Activated CD8-positive, alpha-beta memory T cell treated with anti-CD3 and anti-CD28 coated beads, Interleukin-2, amount 10 ng/mL, durations not matched to agents 7 days and 5 days (primary cell): ENCODE data around the gene NRXN2. TPM values are rescaled to one million over a fixed set of nuclear protein-coding genes. Genes with fewer than 3 reads are reported as not detected.

Source experiments
- ATAC-seq: fragments of 150-1000 bp; cut with Tn5 transposase; one replicate; pipeline ENCODE4 v1.10.0; 2021; ENCODE audit warnings: moderate library complexity
- CTCF ChIA-PET: fragments of 350-600 bp; sonication (Branson Sonifier 250); formaldehyde crosslinking; loops from one replicate; lab custom pipeline; 2021; ENCODE audit warnings: antibody characterized with exemption; lab: Charles Lee
- DNase-seq: peaks from one replicate; pipeline ENCODE4 v3.0.0-alpha.2; 2020
- H3K27ac Mint-ChIP-seq: one replicate; pipeline ENCODE4 v1.8.0; 2021; ENCODE audit warnings: mild to moderate bottlenecking, mixed read lengths
- H3K27me3 Mint-ChIP-seq: one replicate; pipeline ENCODE4 v1.8.0; 2021; ENCODE audit warnings: mixed read lengths
- H3K36me3 Mint-ChIP-seq: one replicate; pipeline ENCODE4 v1.8.0; 2021; ENCODE audit warnings: mild to moderate bottlenecking, mixed read lengths
- H3K4me1 Mint-ChIP-seq: one replicate; pipeline ENCODE4 v1.8.0; 2021; ENCODE audit warnings: mixed read lengths
- H3K4me3 Mint-ChIP-seq: one replicate; pipeline ENCODE4 v1.8.0; 2021; ENCODE audit warnings: mild to moderate bottlenecking, moderate library complexity, mixed read lengths
- H3K9me3 Mint-ChIP-seq: one replicate; pipeline ENCODE4 v1.8.0; 2022; ENCODE audit warnings: low read depth, mixed read lengths
- total RNA-seq, 2 experiments: library from RNA; stranded (reverse); gene quantifications; one replicate each; pipeline ENCODE4 v1.2.3, GENCODE V29; 2021

The NRXN2 gene
- total RNA-seq, 2 experiments from 2014 or later = 0.23 to 0.40 TPM

DNA sequence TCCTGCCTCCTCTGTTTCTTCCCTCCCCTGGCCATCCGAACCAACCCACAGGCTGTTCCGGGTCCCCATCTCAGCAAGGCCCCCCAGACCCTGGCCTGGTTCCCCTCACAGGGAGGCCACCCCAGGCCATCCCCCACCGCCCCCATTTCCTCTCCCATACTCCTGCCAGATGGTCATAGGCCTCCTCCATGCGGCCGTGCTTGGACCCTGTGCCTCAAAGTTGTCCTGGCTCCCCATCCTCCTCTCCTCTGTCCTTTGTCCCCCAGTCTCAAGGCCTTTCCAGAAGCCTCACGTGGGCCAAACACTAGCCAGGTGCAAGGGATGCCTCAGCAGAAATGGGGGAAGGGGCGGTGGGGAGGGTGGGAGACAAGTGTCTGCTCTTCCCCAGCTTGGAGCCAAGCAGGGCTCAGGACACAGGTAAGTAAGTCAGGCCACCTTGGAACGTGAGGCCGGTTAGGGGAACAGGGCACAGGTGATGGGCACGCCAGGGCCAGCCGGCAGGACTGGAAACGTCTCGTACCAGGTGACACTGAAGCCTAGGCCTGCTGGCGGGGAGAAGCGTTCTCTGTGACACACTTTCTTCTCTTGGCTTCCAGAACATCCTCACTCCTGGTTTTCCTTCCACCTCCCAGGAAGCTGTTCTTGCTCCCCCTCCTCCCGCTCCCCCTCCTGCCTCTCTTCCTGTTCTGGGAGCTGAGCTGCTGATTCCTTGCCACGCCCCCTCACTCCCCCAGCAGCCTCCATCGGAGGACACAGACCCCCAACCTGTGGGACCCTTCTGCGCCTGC lies 163.5 kb downstream of the NRXN2 start:
- ATAC-seq = no peak
- CTCF ChIA-PET = interaction anchor here (1.1 kb wide), 1 partner anchor 183 kb away, joined by 3 read pairs; no protein-coding TSS in a partner anchor
- no peaks in the 10 kb centered on the region for H3K27me3 Mint-ChIP-seq

DNA sequence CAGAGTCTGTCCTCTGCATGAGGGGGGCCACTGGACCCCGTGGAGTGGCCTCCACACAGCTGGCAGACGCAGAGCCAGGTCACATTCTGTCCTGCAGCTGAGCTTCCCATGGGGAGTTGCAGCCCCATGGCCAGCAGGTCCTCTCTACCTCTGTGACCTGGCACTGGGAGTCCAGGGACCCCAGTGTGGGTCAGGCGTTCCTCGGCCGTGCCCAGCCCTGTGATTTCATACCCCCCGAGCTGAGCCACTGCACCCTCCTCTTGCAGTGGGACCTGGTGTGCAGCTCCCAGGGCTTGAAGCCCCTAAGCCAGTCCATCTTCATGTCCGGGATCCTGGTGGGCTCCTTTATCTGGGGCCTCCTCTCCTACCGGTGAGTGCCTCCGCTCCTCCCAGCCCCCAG lies 164.1 kb downstream of the NRXN2 start:
- Mint-ChIP-seq H3K27me3 (no peaks in the 10 kb centered on the region), H3K9me3 (no peaks in the 10 kb centered on the region), H3K4me3 (no peak overlapping the region), H3K4me1 (no peaks in the 10 kb centered on the region), H3K36me3 (no peaks in the 10 kb centered on the region), H3K27ac (no peak overlapping the region)
- DNase-seq = no peak
- no peak for ATAC-seq
- CTCF ChIA-PET = interaction anchor here (1.1 kb wide), 1 partner anchor 184 kb away, joined by 3 read pairs; no protein-coding TSS in a partner anchor

More for the DNA sequence above, 163.5 kb downstream of the NRXN2 start:
- DNase-seq = no peak
- no peaks in the 10 kb centered on the region for H3K4me1 Mint-ChIP-seq
- H3K9me3 Mint-ChIP-seq = no peaks in the 10 kb centered on the region
- no peak overlapping the region for H3K4me3 Mint-ChIP-seq
- H3K27ac Mint-ChIP-seq = no peak overlapping the region
- H3K36me3 Mint-ChIP-seq = no peaks in the 10 kb centered on the region

DNA sequence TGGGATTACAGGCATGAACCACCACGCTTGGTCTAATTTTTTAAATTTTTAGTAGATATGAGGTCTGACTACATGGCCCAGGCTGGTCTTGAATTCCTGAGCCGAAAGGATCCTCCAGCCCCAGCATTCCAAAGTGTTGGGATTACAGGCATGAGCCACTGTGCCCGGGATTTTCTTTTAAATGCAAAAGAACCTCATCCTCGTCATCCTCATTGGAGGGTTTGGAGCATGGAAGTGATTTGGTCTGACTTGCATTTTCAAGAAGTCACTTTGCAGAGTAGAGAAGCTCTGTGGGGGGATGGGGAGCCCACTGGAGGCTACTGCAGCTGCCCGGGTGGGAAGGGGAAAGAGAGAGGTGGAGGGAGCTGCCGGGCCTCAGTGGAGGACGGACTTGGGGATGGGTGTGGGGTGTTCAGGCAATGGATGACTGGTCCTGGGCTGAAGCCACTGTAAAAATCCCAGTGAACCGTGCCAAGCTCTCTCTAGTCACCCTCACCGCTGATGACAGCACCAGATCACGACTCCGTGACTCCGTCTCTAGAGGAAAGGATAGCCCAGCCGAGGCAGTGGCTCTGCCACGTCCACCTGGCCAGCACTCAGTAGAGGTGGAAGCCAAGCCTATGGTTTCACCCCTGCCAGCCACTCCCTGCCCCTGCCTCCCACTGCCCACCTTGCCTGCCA lies 164.8 kb downstream of the NRXN2 start:
- CTCF ChIA-PET = interaction anchor here (1.1 kb wide), 1 partner anchor 184 kb away, joined by 3 read pairs; no protein-coding TSS in a partner anchor
- Mint-ChIP-seq H3K4me3 (no peak overlapping the region), H3K36me3 (no peaks in the 10 kb centered on the region)

DNA sequence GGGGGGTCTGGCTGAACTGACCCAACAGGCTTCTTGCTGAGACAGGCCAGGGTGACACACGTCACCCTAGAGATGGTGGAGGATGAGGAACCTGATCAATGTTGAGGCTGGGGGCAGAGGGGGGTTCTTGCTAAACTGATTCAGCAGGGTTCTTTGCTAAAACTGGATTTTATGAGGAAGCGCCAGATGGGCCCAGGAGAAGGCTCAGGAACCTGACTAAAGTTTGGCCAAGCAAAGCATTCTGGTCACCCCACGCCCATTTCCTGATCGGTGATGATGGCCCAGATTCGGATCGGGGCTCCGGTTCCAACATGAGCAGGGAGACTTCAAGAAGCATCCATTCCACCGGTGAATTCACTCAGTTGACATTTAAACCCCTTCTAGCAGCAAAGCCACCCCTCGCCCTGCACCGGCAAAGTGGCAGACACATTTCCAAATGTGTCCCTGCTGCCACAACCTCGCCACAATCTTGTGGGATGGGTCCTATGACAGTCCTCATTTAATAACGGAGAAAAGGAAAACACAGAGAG lies 166.2 kb downstream of the NRXN2 start:
- no peaks in the 10 kb centered on the region for H3K36me3 Mint-ChIP-seq
- no peaks in the 10 kb centered on the region for H3K27me3 Mint-ChIP-seq
- H3K4me3 Mint-ChIP-seq = no peak overlapping the region
- no peaks in the 10 kb centered on the region for H3K9me3 Mint-ChIP-seq
- no peak overlapping the region for H3K27ac Mint-ChIP-seq
- ATAC-seq (no peak), DNase-seq (no peak)
- H3K4me1 Mint-ChIP-seq = no peaks in the 10 kb centered on the region
- CTCF ChIA-PET = no interaction called here

More for the DNA sequence above, 164.8 kb downstream of the NRXN2 start:
- no peak for DNase-seq
- ATAC-seq = no peak
- no peaks in the 10 kb centered on the region for H3K9me3 Mint-ChIP-seq
- H3K27ac Mint-ChIP-seq = no peak overlapping the region
- H3K4me1 Mint-ChIP-seq = no peaks in the 10 kb centered on the region
- H3K27me3 Mint-ChIP-seq = no peaks in the 10 kb centered on the region

Other genes starting within 250 kb of the NRXN2 start
- gene SLC22A11, start 167.3 kb downstream of the NRXN2 start, total RNA-seq = not detected
- gene SLC22A12, start 132.0 kb downstream of the NRXN2 start, total RNA-seq = not detected
- gene RASGRP2, start 20.9 kb upstream of the NRXN2 start, total RNA-seq = 100 to 1,000 TPM in 1 of 2 experiments, 10 to 100 TPM in 1; 77.3 to 123 TPM
- gene PYGM, start 36.8 kb upstream of the NRXN2 start, total RNA-seq = 1 to 10 TPM; 2.0 to 3.2 TPM
- gene SF1, start 55.3 kb upstream of the NRXN2 start, total RNA-seq = 100 to 1,000 TPM; 442 to 462 TPM
- gene MAP4K2, start 80.0 kb upstream of the NRXN2 start, total RNA-seq = 10 to 100 TPM; 61.1 to 65.0 TPM
- gene MEN1, start 87.4 kb upstream of the NRXN2 start, total RNA-seq = 10 to 100 TPM; 31.2 to 42.1 TPM
- under 1 TPM; 0.50 to 0.61 TPM for gene CDC42BPG, start 121.5 kb upstream of the NRXN2 start, total RNA-seq
- gene EHD1, start 155.4 kb upstream of the NRXN2 start, total RNA-seq = 100 to 1,000 TPM; 149 to 155 TPM
- 10 to 100 TPM; 27.3 to 27.9 TPM for gene ATG2A, start 194.0 kb upstream of the NRXN2 start, total RNA-seq
- gene PPP2R5B, start 201.5 kb upstream of the NRXN2 start, total RNA-seq = 10 to 100 TPM; 11.7 to 12.3 TPM
- gene GPHA2, start 212.7 kb upstream of the NRXN2 start, total RNA-seq = not detected
- gene MAJIN, start 248.9 kb upstream of the NRXN2 start, total RNA-seq = not detected